NCI-H446 (cell line): ENCODE measurements around the gene KLF18.
"Not testable (repeated sequence)": the region's sequence is repeated elsewhere in the genome, so short reads cannot be mapped to it uniquely, and the experiment has no call there.

Source experiments
- DNase-seq, 2 experiments: peaks; one replicate each; lab custom pipeline; 2025; lab: John Stamatoyannopoulos, UW

The KLF18 gene

GRCh38 chr1:44119525-44119924 is 21.9 kb downstream of the KLF18 start:
- DNase-seq, result no peak

- no peak for DNase-seq
Measured at GRCh38 chr1:44118682-44119081, 22.7 kb downstream of the KLF18 start, which contains the start of gene KLF17. KLF17 (plus strand) TSS chr1:44118821; CDS start chr1:44118908, 87 bp downstream.

- DNase-seq, result not testable (repeated sequence)
Measured at GRCh38 chr1:44117272-44117671, 24.2 kb downstream of the KLF18 start.

GRCh38 chr1:44114098-44114497 is 27.3 kb downstream of the KLF18 start:
- DNase-seq, result no peak

- no peak for DNase-seq
Measured at GRCh38 chr1:44113095-44113609, 28.3 kb downstream of the KLF18 start.

- DNase-seq, result no peak
Measured at GRCh38 chr1:44112486-44112885, 28.9 kb downstream of the KLF18 start.

GRCh38 chr1:44111861-44112260 is 29.6 kb downstream of the KLF18 start:
- DNase-seq, result no peak

- no peak for DNase-seq
Measured at GRCh38 chr1:44110916-44111315, 30.5 kb downstream of the KLF18 start.

GRCh38 chr1:44108971-44109370 is 32.5 kb downstream of the KLF18 start:
- no peak for DNase-seq

- no peak for DNase-seq
Measured at GRCh38 chr1:44108241-44108640, 33.2 kb downstream of the KLF18 start.

GRCh38 chr1:44105810-44106209 is 35.6 kb downstream of the KLF18 start:
- DNase-seq, result no peak

- DNase-seq, result no peak
Measured at GRCh38 chr1:44103270-44104131, 37.9 kb downstream of the KLF18 start.

- no peak for DNase-seq
Measured at GRCh38 chr1:44101328-44101727, 40.1 kb downstream of the KLF18 start.

GRCh38 chr1:44100183-44100868 is 41.1 kb downstream of the KLF18 start:
- no peak for DNase-seq

- no peak for DNase-seq
Measured at GRCh38 chr1:44094047-44094446, 47.4 kb downstream of the KLF18 start.

GRCh38 chr1:44090429-44091252 is 50.8 kb downstream of the KLF18 start:
- no peak for DNase-seq

GRCh38 chr1:44089371-44090048 is 51.9 kb downstream of the KLF18 start:
- DNase-seq, result no peak
